LNCAP (cell line): ENCODE results near the gene CDX1.

Experiments
- TF ChIP-seq, protein P1 (sequence below): fragments of 450-650 bp; IDR thresholded peaks from 2 replicates; pipeline ENCODE4 v1.5.1; 2017; ENCODE audit warnings: mild to moderate bottlenecking

The CDX1 gene

DNA sequence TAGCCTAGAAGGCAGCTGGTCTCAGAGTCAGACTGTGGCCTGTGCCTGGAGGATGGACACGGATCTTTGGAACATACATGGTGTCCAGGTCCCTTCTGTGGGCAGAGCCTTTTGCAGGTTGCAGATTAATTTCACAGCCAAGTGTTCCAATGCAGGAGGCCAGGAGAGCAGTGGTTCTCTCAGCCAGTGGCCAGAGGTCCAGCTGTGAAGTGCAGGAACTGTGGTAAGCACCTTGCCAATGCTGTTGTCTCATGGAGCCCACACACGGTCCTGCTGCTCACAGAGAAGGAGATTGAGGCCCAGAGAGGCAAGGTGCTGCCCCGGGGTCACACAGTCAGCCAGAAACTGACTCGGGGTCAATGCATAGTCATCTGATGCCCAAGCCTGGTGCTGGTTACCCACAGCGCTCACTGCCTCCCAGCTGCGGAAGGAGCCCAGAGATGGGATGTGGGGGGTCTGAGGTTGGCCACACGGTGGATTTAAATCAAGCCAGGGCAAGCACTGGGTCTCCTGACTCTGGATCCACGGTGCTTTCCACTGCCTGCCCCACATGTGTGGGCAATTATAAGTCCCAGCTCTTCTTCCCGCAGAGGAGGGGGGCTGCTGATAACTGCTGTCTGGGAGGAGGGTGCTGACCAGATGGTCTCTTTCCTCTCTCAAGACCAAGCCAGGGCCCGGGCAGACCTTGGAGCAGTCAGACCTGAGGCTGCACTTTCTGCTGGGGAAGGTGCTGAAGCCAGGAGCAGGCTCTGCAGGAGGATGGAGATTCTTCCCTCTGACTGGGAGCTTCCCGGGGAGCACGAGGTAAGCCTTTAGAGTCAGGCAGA, 13.7 kb upstream of the CDX1 start:
- TF ChIP-seq, protein P1, sequence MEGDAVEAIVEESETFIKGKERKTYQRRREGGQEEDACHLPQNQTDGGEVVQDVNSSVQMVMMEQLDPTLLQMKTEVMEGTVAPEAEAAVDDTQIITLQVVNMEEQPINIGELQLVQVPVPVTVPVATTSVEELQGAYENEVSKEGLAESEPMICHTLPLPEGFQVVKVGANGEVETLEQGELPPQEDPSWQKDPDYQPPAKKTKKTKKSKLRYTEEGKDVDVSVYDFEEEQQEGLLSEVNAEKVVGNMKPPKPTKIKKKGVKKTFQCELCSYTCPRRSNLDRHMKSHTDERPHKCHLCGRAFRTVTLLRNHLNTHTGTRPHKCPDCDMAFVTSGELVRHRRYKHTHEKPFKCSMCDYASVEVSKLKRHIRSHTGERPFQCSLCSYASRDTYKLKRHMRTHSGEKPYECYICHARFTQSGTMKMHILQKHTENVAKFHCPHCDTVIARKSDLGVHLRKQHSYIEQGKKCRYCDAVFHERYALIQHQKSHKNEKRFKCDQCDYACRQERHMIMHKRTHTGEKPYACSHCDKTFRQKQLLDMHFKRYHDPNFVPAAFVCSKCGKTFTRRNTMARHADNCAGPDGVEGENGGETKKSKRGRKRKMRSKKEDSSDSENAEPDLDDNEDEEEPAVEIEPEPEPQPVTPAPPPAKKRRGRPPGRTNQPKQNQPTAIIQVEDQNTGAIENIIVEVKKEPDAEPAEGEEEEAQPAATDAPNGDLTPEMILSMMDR, result no peak

DNA sequence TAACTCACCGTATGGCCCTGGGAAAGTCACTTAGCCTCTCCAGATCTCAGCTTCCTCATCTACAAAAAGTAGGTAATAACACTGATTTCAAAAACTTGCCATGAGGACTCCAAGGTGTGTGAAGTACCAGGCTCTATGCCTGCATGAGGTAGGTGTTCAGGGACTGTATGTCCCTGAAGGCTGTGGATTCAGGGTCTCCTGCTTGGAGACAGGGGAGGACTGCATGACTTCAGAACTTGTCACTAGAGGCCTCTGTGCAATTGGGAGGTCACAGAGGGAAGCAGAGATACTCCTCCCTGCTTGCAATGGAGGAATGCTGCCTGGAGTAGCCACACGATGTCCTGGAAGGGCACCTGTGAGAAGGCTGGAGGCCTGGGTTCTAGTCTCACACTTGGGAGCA, 13.1 kb upstream of the CDX1 start:
- TF ChIP-seq, protein P1, result no peak

- TF ChIP-seq, protein P1, result no peak
These were observed 12.5 kb upstream of the CDX1 start for GRCh38 chr5:150153957-150154617.

DNA sequence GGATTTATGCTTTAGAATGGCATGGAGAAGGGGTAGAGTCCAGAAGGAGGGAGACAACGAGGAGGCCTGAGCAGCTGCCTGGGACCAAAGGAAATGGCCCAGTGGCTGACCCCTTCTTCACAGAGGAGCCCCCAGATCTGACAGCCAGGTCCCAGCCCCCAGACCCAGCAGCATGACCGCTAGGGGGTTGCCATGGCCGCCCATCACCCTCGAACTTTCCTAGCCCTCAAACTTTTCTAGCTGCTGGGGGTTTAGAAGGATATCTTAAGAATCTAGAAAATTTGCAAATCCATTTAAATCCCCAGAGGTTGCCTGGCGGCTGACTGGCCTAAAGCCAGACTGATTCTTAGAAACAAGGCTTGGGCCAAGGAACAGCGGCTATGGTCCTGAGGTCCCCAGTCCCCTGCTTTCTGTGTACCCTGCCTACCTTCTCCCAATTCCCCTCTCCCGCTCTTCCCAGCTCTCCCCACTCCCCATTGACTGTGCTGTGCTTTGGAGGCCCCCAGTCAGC, 11.9 kb upstream of the CDX1 start:
- TF ChIP-seq, protein P1, result no peak

GRCh38 chr5:150155258-150156026, 11.1 kb upstream of the CDX1 start, which contains the start of gene PDGFRB:
TSS of gene PDGFRB (minus strand) at chr5:150155845. CDS start at chr5:150137047, 18,798 bp downstream.
- TF ChIP-seq, protein P1, result no peak

DNA sequence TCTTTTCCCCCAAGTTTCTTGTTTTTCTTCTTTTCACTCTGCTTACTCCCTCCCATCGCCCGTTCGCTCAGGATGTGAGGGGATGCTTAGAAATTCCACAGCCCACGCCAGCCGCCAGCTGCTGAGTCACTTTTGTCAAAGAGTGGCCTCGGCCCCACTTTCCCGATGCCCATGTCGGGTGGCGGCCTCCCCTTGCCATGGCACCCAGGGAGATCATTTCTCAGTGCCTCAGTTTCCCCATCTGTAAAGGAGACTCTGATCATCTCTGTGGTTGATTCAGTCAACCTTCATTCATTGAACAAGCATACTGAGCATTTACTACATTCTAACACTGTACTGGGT, 10.6 kb upstream of the CDX1 start:
- TF ChIP-seq, protein P1, result no peak

DNA sequence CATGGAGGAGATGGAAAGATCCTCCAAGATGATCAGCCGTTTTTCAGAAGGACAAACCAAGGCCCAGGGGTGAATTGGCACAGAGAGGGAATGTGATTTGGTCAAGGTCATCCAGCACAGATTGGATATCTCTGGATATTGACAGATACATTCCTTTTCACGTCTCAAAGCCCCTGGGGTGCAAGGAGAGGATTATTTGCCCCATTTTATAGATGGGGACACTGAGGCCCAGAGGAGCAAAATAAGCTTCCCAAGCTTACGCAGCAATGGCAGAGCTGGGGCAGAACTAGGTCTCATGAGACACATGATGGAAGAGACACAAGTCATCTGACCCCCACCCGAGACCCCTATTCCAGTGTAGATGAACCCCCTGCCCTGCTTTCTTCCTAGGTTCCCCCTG, 10.0 kb upstream of the CDX1 start:
- TF ChIP-seq, protein P1, result no peak
